Activated T-helper 1 cell treated with anti-CD3 and anti-CD28 coated beads, Interleukin-2, amount 50 U/mL, for 16 hours (primary cell): ENCODE measurements around the gene CLDN9.

Experiments
- DNase-seq, 2 donors: peaks; one replicate each; pipeline ENCODE4 v3.0.0-alpha.2; 2020; ENCODE audit warnings: low read depth in 1 of 2, low spot score in 1 of 2

CLDN9 gene

DNA sequence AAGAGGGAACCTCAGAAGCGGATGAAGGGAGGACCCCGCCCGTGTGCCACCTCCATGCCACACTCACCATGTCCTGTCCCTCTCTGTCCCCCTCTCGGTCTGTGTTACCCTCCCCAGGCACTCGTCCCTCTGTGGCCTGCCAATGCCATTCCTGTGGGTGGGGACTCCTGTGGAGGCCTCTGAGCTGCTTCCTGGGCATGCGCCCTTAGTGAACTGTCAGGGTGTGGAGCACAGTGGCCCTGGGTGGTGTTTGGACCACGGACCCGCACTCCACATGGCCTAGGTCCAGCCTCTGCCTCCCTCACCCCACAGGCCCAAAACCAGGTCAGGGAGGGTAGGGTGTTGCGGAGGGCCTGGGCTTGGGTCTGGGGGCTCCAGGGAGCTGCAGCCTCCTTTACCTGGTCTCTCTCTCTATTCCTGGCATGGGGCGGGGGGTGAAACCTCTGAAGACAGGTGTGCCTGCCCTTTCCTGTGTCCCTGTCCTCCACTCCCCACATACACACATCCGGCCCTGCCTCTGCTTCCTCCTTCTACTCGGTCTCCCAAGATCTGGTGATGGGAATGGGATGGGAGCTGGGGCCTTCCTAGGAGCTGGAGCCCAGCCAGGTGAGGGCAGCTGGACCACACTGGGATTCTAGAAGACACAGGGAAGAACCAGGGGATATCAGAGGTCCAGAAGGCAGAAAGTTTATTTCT, 21.0 kb upstream of the CLDN9 start:
- no peak for DNase-seq

DNA sequence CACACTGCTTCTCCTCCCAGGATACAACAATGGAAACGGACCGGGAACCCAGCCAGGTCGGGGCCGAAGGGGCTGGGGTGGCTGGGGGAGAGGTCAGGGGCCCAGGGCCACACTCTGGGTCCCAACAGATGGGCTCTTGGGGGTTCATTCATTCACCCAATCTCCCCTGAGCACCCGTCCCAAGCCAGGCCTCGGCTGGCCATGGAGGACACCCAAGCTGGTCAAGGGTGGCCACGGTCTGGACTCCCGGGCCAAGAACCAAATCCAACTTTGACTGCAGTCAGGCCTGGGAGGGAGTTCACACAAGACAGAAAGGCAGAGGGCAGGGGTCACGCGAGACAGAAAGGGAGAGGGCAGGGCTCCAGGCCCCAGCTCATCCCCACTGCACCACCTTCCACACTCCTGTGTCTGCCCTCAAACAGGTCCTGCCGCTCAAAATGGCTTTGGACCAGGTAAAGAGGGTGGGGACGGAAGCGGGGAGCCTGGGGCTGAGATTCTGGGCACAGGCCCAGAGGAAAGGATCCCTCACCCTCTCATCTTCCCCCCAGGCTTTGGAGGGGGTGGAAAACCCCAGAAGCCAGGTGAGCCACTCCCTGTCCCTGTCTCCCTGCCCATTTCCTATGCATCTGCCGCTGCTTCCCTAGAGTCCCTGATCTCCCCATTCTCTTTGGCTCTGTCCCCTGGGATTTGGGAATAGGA, 20.2 kb upstream of the CLDN9 start:
- no peak for DNase-seq

DNA sequence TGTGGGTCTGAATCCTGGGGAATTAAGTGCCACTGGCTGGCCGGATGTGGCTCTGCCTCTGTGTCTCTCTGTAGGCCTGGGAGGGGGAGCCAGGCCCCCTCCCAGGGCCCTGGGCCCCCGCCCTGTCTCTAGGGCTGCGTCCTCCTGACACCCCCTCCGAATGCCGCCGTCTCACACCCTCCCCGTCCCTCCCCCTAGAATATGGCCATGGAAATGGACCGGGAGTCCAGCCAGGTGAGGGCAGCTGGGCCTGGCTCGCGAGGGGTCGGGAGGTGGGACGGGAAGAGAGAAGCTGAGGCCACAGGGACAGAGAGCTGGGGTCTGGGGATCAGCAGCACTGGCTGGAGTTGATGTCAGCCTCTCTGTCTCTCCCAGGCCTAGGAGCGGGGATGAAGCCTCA, 16.4 kb upstream of the CLDN9 start:
- DNase-seq = no peak

DNA sequence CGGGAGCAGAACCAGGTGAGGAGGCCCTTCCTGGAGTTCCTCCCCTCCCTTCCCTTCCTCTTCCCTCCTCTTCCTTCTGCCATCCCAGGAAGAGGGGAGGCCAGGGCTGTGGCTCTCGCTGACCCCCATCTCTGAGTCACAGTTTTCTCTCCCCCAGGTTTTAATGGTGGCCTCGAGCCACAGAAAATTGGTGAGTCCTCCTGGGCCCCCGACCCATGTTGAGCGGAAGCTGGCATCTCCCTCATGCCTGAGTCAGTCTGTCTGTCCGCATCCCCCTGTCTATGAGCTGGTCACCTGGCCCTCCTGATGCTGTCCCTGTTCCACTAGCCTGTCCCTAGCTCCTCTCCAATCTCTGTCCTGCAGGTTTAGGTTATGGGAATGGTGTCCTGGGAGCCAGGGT, 12.8 kb upstream of the CLDN9 start:
- DNase-seq = no peak

DNA sequence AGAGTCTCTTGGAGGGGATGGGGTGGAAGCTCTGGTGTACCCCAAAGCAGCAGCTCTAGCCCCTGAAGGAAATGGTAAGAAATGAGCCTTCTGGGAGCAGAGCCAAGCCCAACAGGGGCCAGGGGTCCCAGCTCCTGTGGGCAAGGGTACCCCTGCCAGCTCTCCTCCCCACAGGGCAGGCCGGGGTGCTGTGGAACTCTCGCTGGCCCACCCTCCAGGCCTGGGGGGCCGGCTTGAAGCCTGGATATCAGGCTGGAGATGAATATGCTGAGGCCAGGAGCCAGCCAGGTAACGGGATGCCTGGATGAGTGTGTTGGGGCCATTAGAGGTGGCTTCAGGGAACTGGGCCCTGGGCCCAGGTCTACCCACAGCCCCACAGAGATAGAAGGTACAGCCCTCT, 12.2 kb upstream of the CLDN9 start:
- no peak for DNase-seq

DNA sequence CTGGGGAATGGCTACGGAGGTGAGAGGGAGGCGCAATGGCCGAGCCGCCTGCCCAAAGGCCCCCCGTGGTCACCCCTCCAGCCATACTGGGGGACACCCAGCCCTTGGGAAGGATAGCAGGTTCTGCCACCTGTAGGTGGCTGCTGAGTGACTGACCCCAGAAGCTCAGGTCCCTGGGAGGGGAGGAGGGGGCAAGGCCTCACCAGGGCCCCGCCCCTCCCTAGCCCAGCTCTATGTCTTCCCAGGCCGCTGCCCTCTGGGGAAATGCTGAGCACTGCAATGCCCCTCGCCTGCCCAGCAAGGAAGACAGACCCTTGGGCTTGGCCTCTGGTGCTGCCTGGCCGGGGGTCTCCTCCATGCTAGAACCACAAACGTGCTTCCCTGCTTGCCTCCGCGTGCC, 11.4 kb upstream of the CLDN9 start:
- no peak for DNase-seq

DNA sequence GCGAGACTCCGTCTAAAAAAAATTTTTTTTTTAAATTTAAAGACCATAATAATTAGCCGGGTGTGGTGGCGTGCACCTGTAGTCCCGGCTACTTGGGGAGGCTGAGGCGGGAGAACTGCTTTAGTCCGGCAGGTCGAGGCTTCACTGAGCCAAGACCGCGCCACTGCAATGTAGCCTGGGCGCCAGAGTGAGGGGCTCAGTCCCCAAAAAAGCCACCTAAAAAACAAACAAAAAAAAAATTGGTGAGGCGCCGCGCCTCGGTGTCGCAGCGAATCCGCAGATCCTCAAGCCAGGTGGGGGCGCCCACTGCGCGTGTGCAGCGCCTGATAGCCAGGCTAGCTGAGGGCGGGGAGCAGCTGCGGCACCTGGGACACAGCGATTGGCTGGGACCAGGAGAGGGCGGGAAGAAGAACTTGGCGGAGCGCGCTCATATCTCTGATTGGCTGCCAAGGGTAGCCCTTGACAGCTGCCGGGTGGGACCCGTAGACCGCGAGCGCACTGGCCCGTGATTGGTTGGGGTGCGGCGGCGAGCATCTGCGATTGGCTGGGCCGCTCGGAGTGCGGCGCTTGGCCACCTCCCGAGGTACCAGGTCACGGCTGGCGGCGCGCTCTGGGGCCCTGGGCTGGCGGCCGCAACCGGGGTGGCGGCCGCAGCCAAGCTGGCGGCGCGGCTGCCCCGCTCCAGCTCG, 9.0 kb upstream of the CLDN9 start:
- DNase-seq = peak; percentile 90 to 94

DNA sequence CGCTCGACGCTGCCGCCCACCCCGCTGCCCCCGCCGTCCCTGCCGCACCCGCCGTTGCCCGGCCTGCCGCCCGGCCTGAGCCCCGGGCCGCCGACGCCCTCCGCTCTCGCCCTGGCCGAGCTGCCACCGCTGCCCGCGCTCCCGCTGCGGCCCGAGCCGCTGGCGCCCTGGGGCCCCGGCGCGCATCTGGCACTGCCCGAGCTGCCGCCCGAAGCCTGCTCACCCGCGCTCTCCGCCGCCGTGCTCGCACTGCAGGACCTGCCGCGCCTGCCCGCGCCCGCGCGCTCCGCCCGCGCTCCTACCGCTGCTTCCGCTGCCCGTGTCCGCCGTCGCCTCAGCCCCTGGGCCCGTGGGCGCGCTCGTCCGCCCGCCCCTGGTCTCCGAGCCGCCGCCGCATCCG, 8.4 kb upstream of the CLDN9 start:
- no peak for DNase-seq

DNA sequence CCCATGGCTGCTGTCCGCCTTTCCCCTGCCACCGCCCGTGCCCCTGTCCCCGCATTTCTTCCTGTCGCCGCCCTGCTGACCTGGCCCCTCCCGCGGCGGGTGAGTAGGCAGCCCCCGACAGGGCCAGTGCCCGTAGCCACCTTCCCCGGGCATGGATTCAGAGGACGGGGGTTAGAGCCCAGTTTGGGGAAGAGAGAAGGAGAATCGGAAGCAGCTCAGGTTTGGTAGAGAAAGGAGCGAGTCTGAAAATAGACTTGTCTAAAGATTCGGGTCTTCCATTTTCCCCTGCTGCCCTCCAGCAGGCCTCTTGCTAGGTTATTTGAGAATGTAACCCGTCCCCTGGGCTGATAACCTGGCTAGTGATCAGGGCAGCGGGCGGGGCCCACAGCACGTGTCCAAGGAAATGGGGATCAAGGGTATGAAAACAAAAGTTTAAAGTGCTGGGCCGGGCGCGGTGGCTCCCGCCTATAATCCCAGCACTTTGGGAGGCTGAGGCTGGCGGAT, 7.9 kb upstream of the CLDN9 start:
- no peak for DNase-seq

DNA sequence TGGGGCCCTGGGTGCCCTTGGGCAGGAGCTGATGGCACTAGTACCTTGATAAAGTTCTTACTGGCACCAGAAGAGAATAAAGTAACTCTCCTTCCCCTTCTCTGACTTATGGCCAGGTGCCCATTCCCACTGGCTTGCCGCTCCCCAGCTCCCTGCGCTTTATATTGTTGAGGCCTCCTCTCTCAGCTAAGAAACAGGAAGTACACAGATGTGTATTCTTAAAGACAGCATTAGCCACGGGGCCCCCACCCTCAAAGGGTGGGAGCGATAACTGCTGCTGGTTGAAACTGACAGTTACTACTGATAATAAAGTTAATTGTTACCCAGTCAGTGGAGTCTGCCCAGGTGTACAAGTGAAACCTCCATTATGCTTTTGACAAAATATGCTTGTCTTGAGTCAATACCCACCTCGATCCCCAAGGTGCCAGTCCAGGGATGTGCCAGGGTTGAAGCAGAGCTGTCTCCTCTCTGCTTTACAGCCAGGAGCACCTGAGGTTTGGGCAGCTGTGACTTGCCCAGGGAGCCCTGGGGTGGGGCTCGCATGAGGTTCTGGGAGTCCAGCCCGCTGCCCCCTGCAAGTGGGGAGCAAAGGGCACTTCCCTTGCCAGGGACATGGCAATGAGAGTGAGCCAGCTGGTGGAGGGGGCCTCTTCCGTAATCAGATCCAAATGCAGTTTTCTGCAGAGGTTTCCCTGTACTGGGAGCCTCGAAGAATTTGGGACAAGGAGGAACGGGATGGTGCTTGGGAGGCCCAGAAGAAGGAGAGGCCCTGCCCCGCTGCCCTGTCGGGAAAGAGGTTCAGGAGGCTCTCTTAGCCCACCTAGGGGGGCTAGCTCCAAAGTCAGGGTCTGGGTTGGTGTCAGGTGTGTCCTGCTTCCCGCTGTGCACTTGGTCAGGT, 5.4 kb upstream of the CLDN9 start:
- DNase-seq = no peak

DNA sequence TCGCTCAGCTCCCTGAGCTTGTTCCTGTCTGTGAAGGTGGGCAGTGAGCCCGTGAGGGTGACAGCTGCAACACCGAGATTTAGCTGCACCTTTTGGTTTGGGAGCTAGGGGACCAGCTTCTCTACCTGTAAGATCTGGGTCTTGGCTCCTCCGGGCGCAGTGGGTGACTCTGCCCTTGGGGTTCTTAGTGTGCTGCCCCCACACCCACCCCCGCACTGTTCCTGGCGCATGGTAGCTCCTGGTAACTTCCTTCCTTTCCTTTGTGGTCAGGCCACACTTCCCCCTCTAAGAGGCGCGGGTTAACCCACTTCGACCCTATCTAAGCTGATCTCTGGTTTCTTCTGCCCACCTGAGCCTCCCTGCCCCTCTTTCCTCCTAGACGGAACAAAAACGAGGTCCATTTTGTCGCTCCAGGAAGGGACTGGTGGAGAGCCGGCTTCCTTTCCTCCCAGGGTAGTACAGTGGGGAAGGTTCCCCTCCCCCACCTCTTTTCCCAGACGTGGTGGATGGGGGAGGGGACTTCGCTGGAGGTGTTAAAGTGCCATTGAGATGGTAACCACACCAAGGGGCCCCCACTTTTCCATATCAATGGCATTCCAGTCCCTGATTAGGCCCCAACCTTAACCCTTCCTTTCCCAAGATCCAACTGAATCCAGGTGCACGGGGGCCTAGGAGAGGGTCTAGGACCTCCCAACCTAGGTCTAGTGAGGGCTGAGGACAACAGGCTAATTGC, 4.6 kb upstream of the CLDN9 start:
- DNase-seq = no peak

DNA sequence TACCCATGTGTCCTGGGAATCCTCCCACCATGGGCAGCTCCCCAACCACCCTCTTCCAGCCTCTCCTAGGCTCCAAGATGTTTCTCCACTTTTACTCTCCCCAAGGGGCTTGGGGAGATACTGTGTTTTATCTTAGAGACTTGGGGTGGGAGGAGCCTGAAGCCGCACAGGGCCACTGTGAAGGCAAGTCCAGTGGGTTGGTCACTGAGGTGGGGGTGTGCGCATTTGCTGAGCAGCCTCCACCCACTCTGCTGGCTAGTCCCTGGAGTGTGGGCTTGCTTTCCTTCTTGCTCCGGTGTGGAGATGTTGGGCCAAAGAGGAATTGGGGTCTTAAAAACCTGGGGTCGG, 4.1 kb upstream of the CLDN9 start:
- DNase-seq = no peak

DNA sequence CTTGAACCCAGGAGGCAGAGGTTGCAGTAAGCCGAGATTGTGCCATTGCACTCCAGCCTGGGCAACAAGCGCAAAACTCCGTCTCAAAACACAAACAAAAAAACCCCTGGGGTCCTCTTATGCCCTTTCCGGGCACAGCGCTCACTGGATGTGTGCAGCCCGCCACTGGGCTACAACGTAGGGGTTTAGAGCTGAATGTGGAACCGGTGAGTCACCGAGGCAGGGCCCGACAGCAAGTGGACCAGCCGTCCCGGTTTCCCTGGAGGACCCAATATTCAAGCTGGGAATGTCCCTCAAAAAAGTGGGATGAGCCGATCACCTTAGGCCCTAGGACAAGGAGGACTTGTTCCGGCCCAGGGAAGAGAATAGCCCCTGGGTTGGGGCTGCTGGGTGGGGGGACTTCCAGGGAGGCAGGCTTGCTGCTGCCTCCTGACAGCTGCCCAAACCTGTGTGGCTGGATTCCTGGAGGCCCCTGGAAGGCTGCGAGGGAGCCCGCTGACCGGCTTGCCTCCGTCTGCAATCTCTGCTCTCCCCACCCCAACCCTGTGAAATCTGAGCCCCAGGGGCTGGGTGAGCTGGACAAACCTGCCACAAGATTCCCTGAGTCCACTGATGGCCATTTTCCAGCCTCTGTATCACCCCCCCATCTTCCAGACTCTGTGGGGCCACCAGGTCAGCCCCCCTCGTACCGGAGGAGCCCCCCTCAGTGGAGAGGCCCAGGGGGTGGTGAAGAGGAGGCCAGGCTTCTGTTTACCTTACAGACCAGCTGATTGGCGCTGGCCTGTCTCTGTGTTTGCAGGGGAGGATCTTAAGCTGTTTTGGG, 2.9 kb upstream of the CLDN9 start:
- DNase-seq = no peak

DNA sequence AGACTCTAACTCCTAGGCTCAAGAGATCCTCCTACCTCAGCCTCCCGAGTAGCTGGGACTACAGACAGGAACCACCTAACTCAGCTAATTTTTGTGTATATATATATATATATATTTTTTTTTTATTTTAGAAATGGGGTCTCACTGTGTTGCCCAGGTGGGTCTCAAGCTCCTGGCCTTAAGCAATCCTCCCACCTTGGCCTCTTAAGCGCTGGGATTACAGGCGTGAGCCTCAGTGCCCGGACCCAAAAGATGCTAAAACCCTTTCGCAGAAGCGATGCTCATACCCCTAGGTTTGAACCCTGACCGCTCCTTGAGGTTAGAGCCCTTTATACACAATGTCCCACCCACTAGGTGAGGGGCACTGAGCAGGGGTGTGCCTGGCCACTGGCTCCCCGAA, 2.2 kb upstream of the CLDN9 start:
- no peak for DNase-seq

DNA sequence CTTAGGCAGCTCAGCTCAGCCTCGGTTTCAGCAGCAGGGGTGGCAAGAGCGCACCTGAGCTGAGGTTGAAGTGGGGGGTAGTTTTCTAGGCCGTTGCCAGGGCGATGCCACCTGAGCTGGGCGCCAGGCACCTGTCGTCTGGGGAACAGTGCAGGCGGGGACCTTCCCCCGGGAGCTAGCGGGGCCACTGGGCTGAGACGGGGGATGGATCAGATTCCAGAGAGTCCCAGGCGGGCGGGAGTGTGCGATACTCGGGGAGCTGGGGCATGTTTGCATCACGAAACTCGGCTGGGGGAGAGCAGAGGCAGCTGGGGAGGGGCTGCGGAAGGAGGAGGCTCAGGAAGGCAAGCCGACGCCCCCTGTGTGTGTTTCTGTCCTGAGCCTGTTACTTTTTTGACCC, 477 bp upstream of the CLDN9 start:
- DNase-seq = no peak

DNA sequence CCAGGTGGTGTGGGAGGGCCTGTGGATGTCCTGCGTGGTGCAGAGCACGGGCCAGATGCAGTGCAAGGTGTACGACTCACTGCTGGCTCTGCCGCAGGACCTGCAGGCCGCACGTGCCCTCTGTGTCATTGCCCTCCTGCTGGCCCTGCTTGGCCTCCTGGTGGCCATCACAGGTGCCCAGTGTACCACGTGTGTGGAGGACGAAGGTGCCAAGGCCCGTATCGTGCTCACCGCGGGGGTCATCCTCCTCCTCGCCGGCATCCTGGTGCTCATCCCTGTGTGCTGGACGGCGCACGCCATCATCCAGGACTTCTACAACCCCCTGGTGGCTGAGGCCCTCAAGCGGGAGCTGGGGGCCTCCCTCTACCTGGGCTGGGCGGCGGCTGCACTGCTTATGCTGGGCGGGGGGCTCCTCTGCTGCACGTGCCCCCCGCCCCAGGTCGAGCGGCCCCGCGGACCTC, 798 bp downstream of the CLDN9 start:
- DNase-seq = no peak

DNA sequence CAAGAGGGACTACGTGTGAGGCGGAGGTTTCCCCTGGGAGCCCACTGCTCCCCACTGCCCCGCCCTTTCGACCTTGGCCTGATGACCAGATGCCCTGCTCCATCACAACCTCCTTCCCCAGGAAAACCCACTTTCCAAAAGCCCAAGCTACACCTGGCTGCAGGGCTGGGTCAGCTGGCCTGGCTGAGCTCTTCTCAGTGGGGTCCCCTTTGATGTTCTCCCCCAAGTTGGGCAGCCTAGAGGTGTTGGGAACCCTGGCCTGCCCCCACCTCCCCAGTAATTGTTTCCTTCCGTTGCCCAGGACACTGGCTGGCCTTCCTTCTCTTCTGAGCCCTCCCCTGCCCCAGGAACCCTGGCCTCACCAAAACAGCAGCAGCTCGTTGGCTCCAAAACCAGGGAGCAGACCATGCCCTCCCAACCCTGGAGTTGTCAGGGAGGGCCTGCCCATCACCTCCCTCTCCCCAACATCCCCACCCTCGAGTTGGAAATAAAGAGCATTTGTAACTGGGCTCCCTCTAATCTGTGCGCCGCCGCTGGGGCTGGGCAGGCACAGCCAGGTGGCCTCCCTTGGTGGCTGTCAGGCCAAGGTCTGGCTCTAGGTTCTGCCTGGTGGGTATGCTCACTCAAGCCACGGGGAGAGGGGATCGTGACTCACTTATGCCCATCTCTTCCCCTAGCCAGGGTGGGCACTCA, 1.4 kb downstream of the CLDN9 start:
- DNase-seq = no peak

DNA sequence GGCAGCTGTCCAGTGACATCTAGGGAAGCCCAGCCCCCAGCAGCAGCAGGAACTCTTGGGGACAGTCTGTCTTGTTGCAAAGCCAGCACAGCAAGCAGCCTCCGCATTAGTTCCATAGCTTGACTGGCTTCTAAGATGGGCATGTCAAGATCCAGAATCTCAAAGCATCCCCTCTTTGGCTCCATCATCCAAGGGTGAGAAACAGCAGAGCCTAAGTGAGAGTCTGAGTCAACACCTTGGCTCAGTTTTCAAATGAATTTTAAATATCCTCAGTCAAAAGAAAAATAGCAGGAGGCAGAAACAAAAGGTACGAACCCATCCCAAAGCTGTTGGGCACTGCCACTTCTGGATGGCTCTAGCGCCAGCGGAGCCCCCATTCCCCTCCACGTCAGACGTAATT, 2.2 kb downstream of the CLDN9 start:
- DNase-seq = no peak

DNA sequence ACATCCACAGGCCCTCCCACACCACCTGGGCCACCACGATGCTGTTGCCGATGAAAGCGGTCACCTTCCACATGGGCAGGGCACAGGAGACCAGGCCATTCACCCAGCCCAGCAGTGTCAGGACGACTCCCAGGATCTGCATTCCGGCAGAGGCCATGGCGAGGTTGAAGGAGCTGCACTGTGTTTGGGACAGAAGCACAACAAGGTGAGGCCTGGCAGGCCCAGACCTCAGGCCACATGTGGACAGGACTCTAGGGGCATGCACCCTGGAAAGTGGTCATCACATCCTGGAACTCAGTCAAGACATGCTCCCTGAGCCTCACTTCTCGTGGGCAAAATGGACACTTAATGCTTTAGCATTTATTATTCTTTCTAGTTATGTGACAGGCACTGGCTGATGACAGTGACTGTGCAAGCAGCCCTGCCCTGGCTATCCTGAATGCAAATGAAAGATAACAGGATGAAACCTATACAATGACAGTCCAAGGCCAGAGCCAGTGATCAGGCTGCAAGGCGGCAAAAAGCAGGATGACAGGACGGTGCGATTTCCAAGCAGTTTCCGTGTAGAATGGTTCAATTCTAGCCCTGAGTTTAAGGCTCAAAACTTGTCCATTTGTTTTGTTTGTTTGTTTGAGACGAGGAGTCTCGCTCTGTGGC, 3.3 kb downstream of the CLDN9 start:
- DNase-seq = no peak
